ENCODE measurements around the gene BBS9. TPM values are rescaled to one million over a fixed set of nuclear protein-coding genes. Genes with fewer than 3 reads are reported as not detected.

BBS9 gene
- total RNA-seq, 2 donors from 2014 or later, result 16.6 to 17.8 TPM

GRCh38 chr7:33399528-33400213 lies 270.3 kb downstream of the BBS9 start:
- Mint-ChIP-seq H3K27ac (no peak overlapping the region), H3K9me3 (peaks cover 2% of the 10 kb centered on the region), H3K4me1 (ENCODE audit: low read depth in 2 of 2) (no peaks in the 10 kb centered on the region), H3K36me3 (peaks cover 9% of the 10 kb centered on the region), H3K4me3 (no peak overlapping the region), H3K27me3 (no peaks in the 10 kb centered on the region)
- no peak for DNase-seq (ENCODE audit: low spot score)
- no peak for ATAC-seq

DNA sequence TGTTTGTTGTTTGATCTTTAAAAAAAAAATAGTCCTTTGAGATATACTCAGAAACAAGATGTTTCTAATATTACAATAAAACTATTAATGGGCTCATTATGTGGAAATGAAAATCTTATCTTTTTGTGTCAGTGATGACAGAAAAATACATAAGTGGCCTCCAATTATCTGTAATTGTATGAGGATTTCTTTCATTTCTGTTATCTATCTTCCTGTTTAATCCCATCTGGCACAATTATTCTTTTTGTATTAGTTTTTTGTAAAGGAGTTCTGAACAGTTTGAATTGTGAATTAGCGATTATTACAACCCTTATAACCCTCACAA lies 270.8 kb downstream of the BBS9 start:
- no peak overlapping the region for H3K4me3 Mint-ChIP-seq
- H3K9me3 Mint-ChIP-seq, result peaks cover 2% of the 10 kb centered on the region
- no peak overlapping the region for H3K27ac Mint-ChIP-seq
- no peak for ATAC-seq
- peaks cover 9% of the 10 kb centered on the region for H3K36me3 Mint-ChIP-seq
- DNase-seq (ENCODE audit: low spot score), result no peak
- no peaks in the 10 kb centered on the region for H3K4me1 Mint-ChIP-seq (ENCODE audit: low read depth in 2 of 2)
- H3K27me3 Mint-ChIP-seq, result no peaks in the 10 kb centered on the region

GRCh38 chr7:33410266-33410665 lies 280.9 kb downstream of the BBS9 start:
- Mint-ChIP-seq H3K9me3 (peaks cover 14% of the 10 kb centered on the region), H3K27me3 (no peaks in the 10 kb centered on the region), H3K4me3 (no peak overlapping the region), H3K4me1 (ENCODE audit: low read depth in 2 of 2) (no peaks in the 10 kb centered on the region), H3K27ac (no peak overlapping the region), H3K36me3 (peaks cover 32% of the 10 kb centered on the region)
- DNase-seq (ENCODE audit: low spot score) (no peak), ATAC-seq (no peak)

DNA sequence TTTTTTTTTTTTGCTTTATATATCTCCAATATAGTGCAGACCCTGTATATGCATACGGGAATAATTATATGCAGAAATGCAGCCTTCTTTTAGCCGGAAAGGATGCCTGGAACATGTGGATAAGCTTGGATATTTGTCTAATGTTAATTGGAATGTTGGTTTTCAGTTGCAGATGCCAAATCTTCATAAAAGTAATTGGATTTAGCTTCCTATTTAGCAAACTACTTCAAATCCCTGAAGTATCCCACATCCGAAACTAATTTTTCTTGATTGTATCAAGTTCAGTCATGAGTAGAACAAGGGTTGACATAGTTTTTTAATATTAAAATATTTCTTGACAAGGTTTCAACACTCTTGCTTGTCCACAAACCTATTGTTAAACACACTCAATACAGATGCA lies 281.7 kb downstream of the BBS9 start:
- ATAC-seq (no peak), DNase-seq (ENCODE audit: low spot score) (no peak)
- peaks cover 14% of the 10 kb centered on the region for H3K9me3 Mint-ChIP-seq
- H3K27me3 Mint-ChIP-seq, result no peaks in the 10 kb centered on the region
- no peaks in the 10 kb centered on the region for H3K4me1 Mint-ChIP-seq (ENCODE audit: low read depth in 2 of 2)
- H3K4me3 Mint-ChIP-seq, result no peak overlapping the region
- H3K27ac Mint-ChIP-seq, result no peak overlapping the region
- peaks cover 29% of the 10 kb centered on the region for H3K36me3 Mint-ChIP-seq

DNA sequence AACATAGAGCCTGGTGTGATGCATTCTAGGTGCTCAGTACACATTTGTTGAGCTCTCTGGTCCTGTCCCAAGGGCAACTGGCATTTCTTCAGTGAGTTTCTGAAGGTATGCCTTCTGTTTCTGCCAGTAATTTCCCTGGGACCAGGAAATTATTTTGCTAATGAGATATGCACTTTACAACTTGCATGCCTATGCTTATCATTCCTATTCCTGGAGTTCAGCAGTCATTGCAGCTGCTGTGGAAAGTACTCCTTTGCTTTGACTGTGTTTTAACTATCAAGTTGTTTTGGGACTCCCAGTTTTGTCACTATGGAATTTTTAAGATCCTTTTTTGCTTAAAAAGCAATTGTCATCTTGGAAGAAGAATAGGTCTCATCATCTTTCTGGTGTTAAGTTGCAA lies 283.0 kb downstream of the BBS9 start:
- no peaks in the 10 kb centered on the region for H3K27me3 Mint-ChIP-seq

DNA sequence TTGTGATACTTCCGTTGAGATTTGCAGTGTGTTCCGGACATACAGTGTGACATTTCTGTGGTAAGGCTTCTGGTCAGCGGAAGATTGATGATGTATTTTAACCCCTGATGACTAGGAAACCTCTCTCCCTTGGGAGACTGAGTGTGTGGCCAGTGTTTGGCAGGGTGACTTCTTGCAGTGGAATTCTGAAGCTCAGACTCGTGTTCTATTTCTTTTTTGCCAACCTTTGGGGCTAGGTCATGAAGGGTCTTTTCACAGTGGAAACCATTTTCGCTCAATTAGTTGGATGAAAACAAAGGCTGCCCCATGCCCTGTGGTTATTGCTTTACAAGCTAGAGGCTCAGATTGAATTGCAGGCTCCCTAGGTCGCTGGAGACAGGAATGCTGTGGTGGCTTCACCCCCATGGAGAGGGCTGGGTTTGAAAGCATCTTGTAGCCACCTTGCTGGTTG lies 288.9 kb downstream of the BBS9 start:
- no peak for ATAC-seq
- Mint-ChIP-seq H3K27ac (no peak overlapping the region), H3K36me3 (no peaks in the 10 kb centered on the region), H3K27me3 (no peaks in the 10 kb centered on the region), H3K9me3 (no peaks in the 10 kb centered on the region), H3K4me3 (no peak overlapping the region), H3K4me1 (ENCODE audit: low read depth in 2 of 2) (no peaks in the 10 kb centered on the region)
- no peak for DNase-seq (ENCODE audit: low spot score)

More for the DNA sequence above, 283.0 kb downstream of the BBS9 start:
- no peak for ATAC-seq
- Mint-ChIP-seq H3K4me3 (no peak overlapping the region), H3K4me1 (ENCODE audit: low read depth in 2 of 2) (no peaks in the 10 kb centered on the region), H3K36me3 (peaks cover 17% of the 10 kb centered on the region), H3K9me3 (peaks cover 10% of the 10 kb centered on the region), H3K27ac (no peak overlapping the region)
- DNase-seq (ENCODE audit: low spot score), result no peak

DNA sequence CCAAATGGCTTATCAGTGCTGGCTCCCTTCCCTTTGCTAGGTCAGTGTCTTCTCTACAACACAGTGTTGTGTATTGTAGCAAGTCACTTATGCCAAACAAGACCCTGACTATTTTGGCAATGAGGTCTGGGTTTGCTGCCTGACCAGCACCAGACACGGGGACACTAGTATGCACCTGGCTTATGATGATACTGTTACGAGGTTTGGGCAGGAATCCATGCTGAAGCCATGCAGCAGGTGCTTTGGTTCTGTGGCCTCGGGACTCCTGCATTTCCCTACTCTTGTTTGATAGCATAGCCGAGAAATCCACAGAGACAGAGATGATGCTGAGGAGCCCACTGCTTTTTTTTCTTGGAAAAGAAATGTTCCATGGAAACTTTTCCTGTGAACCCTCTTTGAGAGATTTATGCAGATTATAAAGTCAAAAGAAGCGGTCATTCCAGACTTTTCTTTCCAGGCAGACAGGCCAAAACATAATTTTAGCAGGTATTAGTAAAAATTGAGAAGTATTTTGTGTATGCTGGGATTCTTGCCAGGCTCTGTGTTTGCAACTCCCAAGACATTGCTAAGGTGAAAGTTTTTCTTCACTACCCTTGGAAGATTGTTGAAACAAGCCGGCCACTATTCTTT lies 291.1 kb downstream of the BBS9 start:
- no peaks in the 10 kb centered on the region for H3K4me1 Mint-ChIP-seq (ENCODE audit: low read depth in 2 of 2)
- no peak overlapping the region for H3K4me3 Mint-ChIP-seq
- no peaks in the 10 kb centered on the region for H3K9me3 Mint-ChIP-seq
- DNase-seq (ENCODE audit: low spot score) (no peak), ATAC-seq (no peak)
- H3K27me3 Mint-ChIP-seq, result no peaks in the 10 kb centered on the region
- H3K36me3 Mint-ChIP-seq, result no peaks in the 10 kb centered on the region
- no peak overlapping the region for H3K27ac Mint-ChIP-seq

DNA sequence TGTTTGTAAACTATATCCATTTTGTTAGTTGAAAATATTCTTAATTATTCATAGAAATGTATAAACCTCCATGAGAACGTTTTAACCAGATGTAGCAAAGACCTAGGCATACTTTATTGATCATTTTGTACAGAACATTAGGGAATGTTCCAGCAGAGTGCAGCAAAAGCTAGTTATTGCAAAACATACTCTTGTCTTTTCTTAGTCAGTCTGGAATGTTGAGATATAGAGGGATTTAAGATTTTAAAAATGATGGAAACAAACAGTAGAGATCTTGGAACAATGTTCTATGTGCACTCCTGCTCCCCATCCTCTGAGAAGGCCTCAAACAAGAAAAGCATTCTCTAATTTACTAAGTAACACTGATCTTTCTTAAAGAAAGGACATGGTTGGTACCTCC lies 292.1 kb downstream of the BBS9 start:
- no peak overlapping the region for H3K27ac Mint-ChIP-seq
- no peak for ATAC-seq
- H3K9me3 Mint-ChIP-seq, result no peaks in the 10 kb centered on the region
- H3K36me3 Mint-ChIP-seq, result no peaks in the 10 kb centered on the region
- H3K27me3 Mint-ChIP-seq, result no peaks in the 10 kb centered on the region
- no peak for DNase-seq (ENCODE audit: low spot score)
- no peak overlapping the region for H3K4me3 Mint-ChIP-seq
- no peaks in the 10 kb centered on the region for H3K4me1 Mint-ChIP-seq (ENCODE audit: low read depth in 2 of 2)

- H3K9me3 Mint-ChIP-seq, result no peaks in the 10 kb centered on the region
- H3K4me1 Mint-ChIP-seq (ENCODE audit: low read depth in 2 of 2), result no peaks in the 10 kb centered on the region
- no peaks in the 10 kb centered on the region for H3K36me3 Mint-ChIP-seq
- H3K27ac Mint-ChIP-seq, result no peak overlapping the region
- H3K4me3 Mint-ChIP-seq, result no peak overlapping the region
- H3K27me3 Mint-ChIP-seq, result no peaks in the 10 kb centered on the region
- no peak for ATAC-seq
- no peak for DNase-seq (ENCODE audit: low spot score)
These were observed 292.8 kb downstream of the BBS9 start for GRCh38 chr7:33422141-33422540.

DNA sequence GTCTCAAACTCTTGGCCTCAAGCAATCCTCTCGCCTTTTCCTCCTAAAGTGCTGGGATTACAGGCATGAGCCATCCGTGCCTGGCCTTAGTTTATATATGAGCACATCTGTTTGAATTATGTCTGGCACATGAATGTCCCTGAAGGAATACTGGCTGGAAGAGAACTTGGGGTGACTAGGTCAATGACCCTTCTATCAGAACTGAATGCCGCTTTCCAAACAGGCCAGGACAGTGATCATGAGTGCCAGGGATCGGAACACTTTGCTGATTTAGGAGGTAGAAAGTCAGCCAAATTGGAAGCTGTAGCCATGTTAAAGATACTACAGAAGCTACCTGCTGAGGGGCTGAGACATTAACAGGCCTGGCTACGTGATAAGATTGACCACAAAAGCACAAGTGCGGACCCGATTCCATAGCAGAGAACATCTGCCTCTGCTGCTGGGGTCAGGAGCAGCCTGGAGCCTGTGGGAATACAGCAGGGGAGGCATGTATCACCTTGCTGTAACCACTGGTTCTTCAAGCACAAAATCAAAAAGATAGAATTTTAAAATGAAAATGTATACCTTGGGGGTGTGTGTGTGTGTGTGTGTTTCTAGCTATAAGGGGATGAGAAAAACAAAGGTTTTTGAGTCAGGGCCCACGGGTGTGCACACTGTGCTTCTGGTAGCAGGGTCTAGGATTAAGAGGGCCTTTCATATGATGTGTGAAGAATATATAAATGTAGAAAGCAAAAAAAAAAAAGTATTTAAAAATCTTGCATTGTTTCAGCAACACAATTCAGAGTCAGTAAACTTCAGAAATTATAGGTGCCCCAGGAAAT lies 293.7 kb downstream of the BBS9 start:
- H3K36me3 Mint-ChIP-seq, result no peaks in the 10 kb centered on the region
- H3K4me1 Mint-ChIP-seq (ENCODE audit: low read depth in 2 of 2), result no peaks in the 10 kb centered on the region
- H3K27me3 Mint-ChIP-seq, result no peaks in the 10 kb centered on the region
- no peak overlapping the region for H3K27ac Mint-ChIP-seq
- ATAC-seq (no peak), DNase-seq (ENCODE audit: low spot score) (no peak)
- H3K9me3 Mint-ChIP-seq, result no peaks in the 10 kb centered on the region
- H3K4me3 Mint-ChIP-seq, result no peak overlapping the region

DNA sequence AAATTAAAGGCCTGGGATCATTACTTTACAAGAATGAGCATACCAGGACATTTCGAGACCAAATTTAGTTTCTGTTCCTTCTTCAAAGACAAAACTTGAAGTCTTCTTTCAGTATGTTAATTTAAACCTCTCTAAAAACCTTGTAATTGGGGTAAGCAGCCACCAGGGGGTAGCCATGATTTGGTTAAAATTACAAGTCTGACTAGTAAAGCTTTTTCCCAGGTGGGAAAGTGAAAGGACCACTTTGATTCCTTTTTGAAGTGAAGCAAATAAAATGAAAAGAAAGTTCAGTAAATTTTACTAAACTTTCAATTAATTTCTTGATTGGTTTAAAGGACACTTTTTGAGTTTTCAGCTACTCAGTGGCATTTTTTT lies 294.3 kb downstream of the BBS9 start:
- no peak overlapping the region for H3K4me3 Mint-ChIP-seq
- H3K27ac Mint-ChIP-seq, result no peak overlapping the region
- H3K4me1 Mint-ChIP-seq (ENCODE audit: low read depth in 2 of 2), result no peaks in the 10 kb centered on the region
- no peak for DNase-seq (ENCODE audit: low spot score)
- no peaks in the 10 kb centered on the region for H3K27me3 Mint-ChIP-seq
- no peak for ATAC-seq
- no peaks in the 10 kb centered on the region for H3K36me3 Mint-ChIP-seq
- no peaks in the 10 kb centered on the region for H3K9me3 Mint-ChIP-seq

DNA sequence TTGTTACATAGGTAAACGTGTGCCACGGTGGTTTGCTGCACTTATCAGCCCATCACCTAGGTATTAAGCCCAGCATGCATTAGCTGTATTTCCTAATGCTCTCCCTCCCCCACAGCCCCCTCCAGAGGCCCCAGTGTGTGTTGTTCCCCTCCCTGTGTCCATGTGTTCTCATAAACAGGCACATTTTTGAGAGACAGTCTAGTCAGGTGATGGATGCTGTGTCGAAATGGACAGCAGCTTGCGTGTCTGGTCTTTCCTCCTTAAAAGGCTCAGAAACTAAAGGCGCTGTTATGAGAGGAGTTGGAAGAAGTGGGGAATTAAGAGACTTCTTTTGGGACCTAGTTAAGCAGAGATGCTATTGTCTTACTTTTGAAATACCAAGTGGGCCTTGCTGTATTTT lies 296.0 kb downstream of the BBS9 start:
- Mint-ChIP-seq H3K4me3 (no peak overlapping the region), H3K9me3 (no peaks in the 10 kb centered on the region), H3K36me3 (no peaks in the 10 kb centered on the region), H3K27me3 (no peaks in the 10 kb centered on the region), H3K4me1 (ENCODE audit: low read depth in 2 of 2) (no peaks in the 10 kb centered on the region), H3K27ac (no peak overlapping the region)
- DNase-seq (ENCODE audit: low spot score), result no peak
- no peak for ATAC-seq

DNA sequence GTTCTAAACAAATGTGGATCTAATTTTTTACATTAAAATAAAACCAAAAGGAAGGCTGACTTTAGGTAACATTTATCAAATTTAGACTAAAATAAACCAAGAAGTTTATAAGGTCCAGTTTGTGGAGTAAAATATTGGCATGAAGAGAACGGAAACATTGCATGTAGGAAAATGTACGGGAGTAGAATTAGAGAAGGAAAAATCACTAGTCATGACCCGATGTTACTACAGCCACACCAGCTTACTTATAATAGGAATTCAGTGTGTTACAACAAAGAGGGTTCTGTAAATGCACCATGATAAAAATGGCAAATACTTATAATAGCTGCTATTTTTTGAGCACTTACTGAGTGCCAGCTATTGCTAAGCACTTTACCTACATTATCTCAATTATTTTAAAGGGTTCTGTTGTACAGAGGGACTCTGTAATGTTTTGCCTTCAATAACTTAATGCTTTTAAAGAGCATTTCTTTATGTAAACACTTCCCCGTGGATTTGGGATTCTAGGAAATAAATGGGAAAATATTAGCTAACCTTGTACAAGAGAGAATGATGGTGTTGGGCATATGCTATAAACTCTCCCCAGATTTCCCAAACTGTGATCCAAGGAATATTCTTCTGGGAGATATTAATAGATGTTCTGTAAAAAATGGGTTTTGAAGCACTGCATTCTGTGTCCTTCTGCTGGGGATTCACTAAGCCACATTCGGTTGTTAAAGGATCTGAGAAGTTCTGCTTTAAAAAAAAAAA lies 296.7 kb downstream of the BBS9 start:
- H3K9me3 Mint-ChIP-seq, result no peaks in the 10 kb centered on the region
- no peaks in the 10 kb centered on the region for H3K36me3 Mint-ChIP-seq
- H3K4me3 Mint-ChIP-seq, result no peak overlapping the region
- DNase-seq (ENCODE audit: low spot score) (no peak), ATAC-seq (no peak)
- H3K27me3 Mint-ChIP-seq, result no peaks in the 10 kb centered on the region
- no peak overlapping the region for H3K27ac Mint-ChIP-seq
- H3K4me1 Mint-ChIP-seq (ENCODE audit: low read depth in 2 of 2), result no peaks in the 10 kb centered on the region

DNA sequence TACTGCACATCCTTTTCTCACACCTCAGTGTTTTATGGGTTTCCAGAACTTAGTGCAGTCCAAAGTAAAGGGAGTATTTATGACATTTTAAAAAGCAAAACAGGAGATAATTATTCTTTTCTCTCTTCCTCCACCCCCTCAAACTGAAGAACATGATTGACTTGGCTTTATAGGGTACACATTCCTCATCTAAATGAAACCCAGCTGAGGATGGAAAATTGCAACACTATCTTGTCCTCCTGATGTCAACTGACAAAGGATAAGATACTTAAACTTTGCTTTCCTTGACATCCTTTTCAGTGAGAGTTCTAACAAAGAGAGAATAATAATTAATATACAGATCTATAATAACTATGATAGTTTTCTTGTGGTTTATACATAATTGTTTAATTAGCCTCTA lies 299.1 kb downstream of the BBS9 start:
- no peak for ATAC-seq
- no peak overlapping the region for H3K27ac Mint-ChIP-seq
- DNase-seq (ENCODE audit: low spot score), result no peak
- no peaks in the 10 kb centered on the region for H3K9me3 Mint-ChIP-seq
- no peaks in the 10 kb centered on the region for H3K27me3 Mint-ChIP-seq
- H3K4me3 Mint-ChIP-seq, result no peak overlapping the region
- no peaks in the 10 kb centered on the region for H3K36me3 Mint-ChIP-seq
- no peaks in the 10 kb centered on the region for H3K4me1 Mint-ChIP-seq (ENCODE audit: low read depth in 2 of 2)

All from natural killer cell treated with Interleukin-12 subunit alpha and Interleukin-12 subunit beta and Interleukin-15 and Interleukin-18, amount 100 ng/mL, for 72 hours (primary cell).